WTC11 (cell line): ENCODE data around the gene RABAC1.

ENCODE experiments used
- CREM ChIP-seq: sonication (generic); formaldehyde crosslinking; IDR thresholded peaks from 2 replicates; pipeline ENCODE4 v1.8.1; 2022; ENCODE audit warnings: mild to moderate bottlenecking, missing genetic modification reagents, moderate library complexity
- E2F4 ChIP-seq: sonication (generic); formaldehyde crosslinking; IDR thresholded peaks from 2 replicates; pipeline ENCODE4 v1.8.1; 2022; ENCODE audit warnings: low read depth, mild to moderate bottlenecking, moderate library complexity, missing genetic modification reagents, borderline replicate concordance
- ESRRA ChIP-seq: sonication (generic); formaldehyde crosslinking; IDR thresholded peaks from 2 replicates; pipeline ENCODE4 v1.8.1; 2022; ENCODE audit warnings: mild to moderate bottlenecking, missing genetic modification reagents, borderline replicate concordance
- FOXJ3 ChIP-seq: sonication (generic); formaldehyde crosslinking; IDR thresholded peaks from 2 replicates; pipeline ENCODE4 v1.9.0; 2021; ENCODE audit warnings: missing genetic modification reagents, mild to moderate bottlenecking, borderline replicate concordance
- GRHL2 ChIP-seq: fragments of 250-450 bp; sonication (Bioruptor Pico); IDR thresholded peaks from 2 replicates; pipeline ENCODE4 v1.8.0; 2022; ENCODE audit warnings: mild to moderate bottlenecking, moderate library complexity; ENCODE audit not compliant: insufficient replicate concordance, severe bottlenecking
- IRF1 ChIP-seq: sonication (generic); formaldehyde crosslinking; IDR thresholded peaks from 2 replicates; pipeline ENCODE4 v1.8.0; 2023; ENCODE audit warnings: missing genetic modification reagents
- TEAD4 ChIP-seq: sonication (generic); formaldehyde crosslinking; IDR thresholded peaks from 2 replicates; pipeline ENCODE4 v1.8.0; 2022; ENCODE audit warnings: mild to moderate bottlenecking, missing genetic modification reagents
- TP53 ChIP-seq: sonication (generic); formaldehyde crosslinking; IDR thresholded peaks from 2 replicates; pipeline ENCODE4 v1.8.1; 2023; ENCODE audit warnings: mild to moderate bottlenecking, missing genetic modification reagents
- TF ChIP-seq, protein P1 (sequence below): fragments of 200-600 bp; IDR thresholded peaks from 2 replicates; pipeline ENCODE4 v1.8.0; 2022; ENCODE audit warnings: antibody characterized with exemption
- TF ChIP-seq, protein P2 (sequence below): sonication (generic); formaldehyde crosslinking; IDR thresholded peaks from 2 replicates; pipeline ENCODE4 v1.8.1; 2023; ENCODE audit warnings: mild to moderate bottlenecking, missing genetic modification reagents, moderate library complexity

- no peak for TF ChIP-seq FOXJ3 (CRISPR knock-in tag)
- TF ChIP-seq, protein P1, sequence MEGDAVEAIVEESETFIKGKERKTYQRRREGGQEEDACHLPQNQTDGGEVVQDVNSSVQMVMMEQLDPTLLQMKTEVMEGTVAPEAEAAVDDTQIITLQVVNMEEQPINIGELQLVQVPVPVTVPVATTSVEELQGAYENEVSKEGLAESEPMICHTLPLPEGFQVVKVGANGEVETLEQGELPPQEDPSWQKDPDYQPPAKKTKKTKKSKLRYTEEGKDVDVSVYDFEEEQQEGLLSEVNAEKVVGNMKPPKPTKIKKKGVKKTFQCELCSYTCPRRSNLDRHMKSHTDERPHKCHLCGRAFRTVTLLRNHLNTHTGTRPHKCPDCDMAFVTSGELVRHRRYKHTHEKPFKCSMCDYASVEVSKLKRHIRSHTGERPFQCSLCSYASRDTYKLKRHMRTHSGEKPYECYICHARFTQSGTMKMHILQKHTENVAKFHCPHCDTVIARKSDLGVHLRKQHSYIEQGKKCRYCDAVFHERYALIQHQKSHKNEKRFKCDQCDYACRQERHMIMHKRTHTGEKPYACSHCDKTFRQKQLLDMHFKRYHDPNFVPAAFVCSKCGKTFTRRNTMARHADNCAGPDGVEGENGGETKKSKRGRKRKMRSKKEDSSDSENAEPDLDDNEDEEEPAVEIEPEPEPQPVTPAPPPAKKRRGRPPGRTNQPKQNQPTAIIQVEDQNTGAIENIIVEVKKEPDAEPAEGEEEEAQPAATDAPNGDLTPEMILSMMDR = no peak
- no peak for TF ChIP-seq TEAD4 (CRISPR knock-in tag)
- no peak for TF ChIP-seq CREM (CRISPR knock-in tag)
- TF ChIP-seq IRF1 (CRISPR knock-in tag) = no peak
- TF ChIP-seq TP53 = no peak
- no peak for TF ChIP-seq ESRRA
- TF ChIP-seq GRHL2 = no peak
- TF ChIP-seq, protein P2, sequence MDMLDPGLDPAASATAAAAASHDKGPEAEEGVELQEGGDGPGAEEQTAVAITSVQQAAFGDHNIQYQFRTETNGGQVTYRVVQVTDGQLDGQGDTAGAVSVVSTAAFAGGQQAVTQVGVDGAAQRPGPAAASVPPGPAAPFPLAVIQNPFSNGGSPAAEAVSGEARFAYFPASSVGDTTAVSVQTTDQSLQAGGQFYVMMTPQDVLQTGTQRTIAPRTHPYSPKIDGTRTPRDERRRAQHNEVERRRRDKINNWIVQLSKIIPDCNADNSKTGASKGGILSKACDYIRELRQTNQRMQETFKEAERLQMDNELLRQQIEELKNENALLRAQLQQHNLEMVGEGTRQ (CRISPR knock-in tag) = no peak
- no peak for TF ChIP-seq E2F4
These were observed 35.9 kb downstream of the RABAC1 start for GRCh38 chr19:41923045-41923788.
